Stimulated activated naive CD8-positive, alpha-beta T cell treated with anti-CD3 and anti-CD28 coated beads, Interleukin-15, Interleukin-2, amounts not matched to agents 100 ng/mL and 50 ng/mL, for 24 hours (primary cell): ENCODE measurements around the gene ABCC1.
A peak's percentile ranks its signal among the peaks of the same experiment; 100 is the strongest.
"Not testable (repeated sequence)": the region's sequence is repeated elsewhere in the genome, so short reads cannot be mapped to it uniquely, and the experiment has no call there.

ENCODE experiments used
- H3K27ac Mint-ChIP-seq: one replicate; pipeline ENCODE4 v1.8.0; 2021; ENCODE audit warnings: mild to moderate bottlenecking, mixed read lengths
- H3K27me3 Mint-ChIP-seq: one replicate; pipeline ENCODE4 v1.8.0; 2021; ENCODE audit warnings: mixed read lengths
- H3K36me3 Mint-ChIP-seq: one replicate; pipeline ENCODE4 v1.8.0; 2021; ENCODE audit warnings: low read depth, mixed read lengths
- H3K4me1 Mint-ChIP-seq: one replicate; pipeline ENCODE4 v1.8.0; 2021; ENCODE audit warnings: low read depth, mixed read lengths
- H3K4me3 Mint-ChIP-seq: one replicate; pipeline ENCODE4 v1.8.0; 2021; ENCODE audit warnings: mild to moderate bottlenecking, mixed read lengths
- H3K9me3 Mint-ChIP-seq: one replicate; pipeline ENCODE4 v1.8.0; 2021; ENCODE audit warnings: mixed read lengths

ABCC1 gene

DNA sequence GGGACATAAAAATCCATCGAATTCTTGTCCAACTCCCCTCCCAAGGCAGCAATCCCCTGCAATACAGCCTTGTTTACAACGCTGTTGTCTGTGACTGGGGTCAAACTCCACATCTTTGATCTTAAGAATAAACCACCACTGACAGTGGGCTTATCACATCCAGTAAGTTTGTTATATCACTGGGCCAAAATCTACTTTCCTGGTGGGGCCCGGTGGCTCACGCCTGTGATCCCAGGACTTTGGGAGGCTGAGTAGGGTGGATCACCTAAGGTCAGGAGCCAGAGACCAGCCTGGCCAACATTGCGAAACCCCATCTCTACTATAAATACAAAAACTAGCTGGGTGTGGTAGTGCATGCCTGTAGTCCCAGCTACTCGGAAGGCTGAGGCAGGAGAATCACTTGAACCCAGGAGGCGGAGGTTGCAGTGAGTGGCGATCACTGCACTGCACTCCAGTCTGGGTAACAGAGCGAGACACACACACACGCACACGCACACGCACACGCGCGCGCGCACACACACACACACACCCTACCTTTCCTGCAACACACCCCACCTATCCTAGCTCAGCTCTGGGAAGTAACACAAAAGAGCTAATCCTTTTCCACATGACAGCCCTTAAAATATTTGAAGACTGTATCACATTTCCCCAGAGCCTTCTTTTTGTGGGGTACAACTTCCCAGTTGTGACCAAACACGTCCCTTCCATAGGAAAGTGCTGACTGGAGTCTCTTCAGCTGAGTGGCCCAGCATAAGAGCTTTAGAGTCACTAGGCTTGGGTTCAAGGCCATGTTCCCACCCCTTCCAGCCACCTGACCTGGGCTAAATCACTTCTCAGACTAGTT lies 20.9 kb upstream of the ABCC1 start:
- Mint-ChIP-seq H3K27ac (no peak overlapping the region), H3K4me1 (no peaks in the 10 kb centered on the region)

GRCh38 chr16:15932939-15933338 lies 16.5 kb upstream of the ABCC1 start:
- no peaks in the 10 kb centered on the region for H3K36me3 Mint-ChIP-seq
- H3K4me3 Mint-ChIP-seq = no peak overlapping the region
- H3K9me3 Mint-ChIP-seq = no peaks in the 10 kb centered on the region
- H3K27ac Mint-ChIP-seq = no peak overlapping the region
- no peaks in the 10 kb centered on the region for H3K27me3 Mint-ChIP-seq
- H3K4me1 Mint-ChIP-seq = no peaks in the 10 kb centered on the region

More for the DNA sequence above, 20.9 kb upstream of the ABCC1 start:
- no peak overlapping the region for H3K4me3 Mint-ChIP-seq
- no peaks in the 10 kb centered on the region for H3K27me3 Mint-ChIP-seq
- no peaks in the 10 kb centered on the region for H3K9me3 Mint-ChIP-seq
- H3K36me3 Mint-ChIP-seq = no peaks in the 10 kb centered on the region

- Mint-ChIP-seq H3K27ac (no peak overlapping the region), H3K36me3 (no peaks in the 10 kb centered on the region), H3K4me3 (no peak overlapping the region), H3K4me1 (no peaks in the 10 kb centered on the region), H3K9me3 (no peaks in the 10 kb centered on the region), H3K27me3 (no peaks in the 10 kb centered on the region)
These were observed 15.6 kb upstream of the ABCC1 start for GRCh38 chr16:15933781-15934180.

- Mint-ChIP-seq H3K4me1 (no peaks in the 10 kb centered on the region), H3K27ac (no peak overlapping the region), H3K9me3 (no peaks in the 10 kb centered on the region), H3K27me3 (no peaks in the 10 kb centered on the region), H3K4me3 (no peak overlapping the region), H3K36me3 (no peaks in the 10 kb centered on the region)
These were observed 14.4 kb upstream of the ABCC1 start for GRCh38 chr16:15934991-15935390.

GRCh38 chr16:15936809-15937208 lies 12.6 kb upstream of the ABCC1 start:
- not testable (repeated sequence) for H3K9me3 Mint-ChIP-seq, H3K27me3 Mint-ChIP-seq, H3K4me3 Mint-ChIP-seq, H3K27ac Mint-ChIP-seq, H3K4me1 Mint-ChIP-seq, H3K36me3 Mint-ChIP-seq

- Mint-ChIP-seq H3K4me1 (peaks cover 27% of the 10 kb centered on the region), H3K27me3 (no peaks in the 10 kb centered on the region), H3K9me3 (no peaks in the 10 kb centered on the region), H3K27ac (peak overlapping the region; percentile 66), H3K4me3 (no peak overlapping the region), H3K36me3 (no peaks in the 10 kb centered on the region)
These were observed 6.3 kb upstream of the ABCC1 start for GRCh38 chr16:15942931-15943690.

GRCh38 chr16:15946257-15947044 lies 3.0 kb upstream of the ABCC1 start:
- Mint-ChIP-seq H3K36me3 (peaks cover 8% of the 10 kb centered on the region), H3K27me3 (no peaks in the 10 kb centered on the region), H3K9me3 (no peaks in the 10 kb centered on the region), H3K4me1 (peaks cover 44% of the 10 kb centered on the region), H3K4me3 (peak overlapping the region; percentile 0), H3K27ac (peak overlapping the region; percentile 37)

DNA sequence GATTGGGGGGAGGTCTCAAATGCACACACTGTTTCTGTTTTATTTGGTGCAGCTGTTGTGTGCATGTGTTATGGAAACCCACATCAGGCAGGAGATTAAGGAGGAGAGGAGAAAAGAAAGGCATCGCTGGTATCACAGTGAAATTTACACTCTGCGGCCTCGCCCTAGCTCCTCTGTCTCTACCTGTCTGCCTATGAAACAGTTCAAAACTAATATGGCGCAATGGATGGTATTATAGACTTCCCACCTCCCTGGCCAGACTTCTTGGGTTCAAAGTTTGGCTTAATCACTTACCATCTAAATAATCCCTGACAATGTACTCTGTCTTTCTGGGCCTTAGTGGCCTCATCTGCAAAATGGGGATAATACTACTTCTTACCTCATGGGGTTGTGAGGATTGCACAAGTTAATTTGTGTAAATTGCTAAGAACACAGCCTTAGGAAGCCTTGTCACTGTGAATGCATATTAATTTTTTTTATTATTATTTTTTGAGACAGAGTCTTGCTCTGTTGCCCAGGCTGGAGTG lies 1.4 kb upstream of the ABCC1 start:
- Mint-ChIP-seq H3K4me3 (no peak overlapping the region), H3K4me1 (peaks cover 58% of the 10 kb centered on the region), H3K27ac (no peak overlapping the region), H3K36me3 (peaks cover 18% of the 10 kb centered on the region), H3K9me3 (no peaks in the 10 kb centered on the region), H3K27me3 (no peaks in the 10 kb centered on the region)

DNA sequence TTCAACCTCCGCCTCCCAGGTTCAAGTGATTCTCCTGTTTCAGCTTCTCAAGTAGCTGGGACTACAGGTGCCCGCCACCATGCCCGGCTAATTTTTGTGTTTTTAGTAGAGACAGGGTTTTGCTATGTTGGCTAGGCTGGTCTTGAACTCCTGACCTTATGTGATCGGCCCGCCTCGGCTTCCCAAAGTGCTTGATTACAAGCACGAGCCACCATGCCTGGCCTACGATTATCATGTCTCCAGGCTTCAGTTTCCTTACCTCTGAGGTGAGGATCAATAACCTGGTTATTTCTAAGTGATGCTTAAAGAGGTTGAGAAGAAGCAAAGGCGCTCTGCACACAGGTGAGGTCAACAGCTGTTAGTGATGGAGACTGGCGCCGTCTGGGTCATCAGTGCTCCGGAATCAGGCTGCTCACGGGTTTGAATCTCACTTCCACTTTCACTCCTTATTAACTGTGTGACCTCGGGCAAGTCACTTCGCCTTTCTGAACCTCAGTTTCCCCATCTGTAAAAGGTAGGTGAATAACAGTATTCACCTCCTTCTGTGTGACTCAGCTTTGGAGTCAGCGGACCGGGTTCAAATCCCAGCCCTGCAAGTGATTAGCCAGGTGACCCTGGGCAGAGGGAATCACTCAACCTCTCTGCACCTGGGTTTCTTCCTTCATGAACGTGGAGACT lies 745 bp upstream of the ABCC1 start:
- Mint-ChIP-seq H3K4me3 (peak overlapping the region; percentile 88), H3K9me3 (no peaks in the 10 kb centered on the region), H3K4me1 (peaks cover 58% of the 10 kb centered on the region), H3K27me3 (no peaks in the 10 kb centered on the region), H3K36me3 (peaks cover 22% of the 10 kb centered on the region), H3K27ac (peak overlapping the region; percentile 82)

DNA sequence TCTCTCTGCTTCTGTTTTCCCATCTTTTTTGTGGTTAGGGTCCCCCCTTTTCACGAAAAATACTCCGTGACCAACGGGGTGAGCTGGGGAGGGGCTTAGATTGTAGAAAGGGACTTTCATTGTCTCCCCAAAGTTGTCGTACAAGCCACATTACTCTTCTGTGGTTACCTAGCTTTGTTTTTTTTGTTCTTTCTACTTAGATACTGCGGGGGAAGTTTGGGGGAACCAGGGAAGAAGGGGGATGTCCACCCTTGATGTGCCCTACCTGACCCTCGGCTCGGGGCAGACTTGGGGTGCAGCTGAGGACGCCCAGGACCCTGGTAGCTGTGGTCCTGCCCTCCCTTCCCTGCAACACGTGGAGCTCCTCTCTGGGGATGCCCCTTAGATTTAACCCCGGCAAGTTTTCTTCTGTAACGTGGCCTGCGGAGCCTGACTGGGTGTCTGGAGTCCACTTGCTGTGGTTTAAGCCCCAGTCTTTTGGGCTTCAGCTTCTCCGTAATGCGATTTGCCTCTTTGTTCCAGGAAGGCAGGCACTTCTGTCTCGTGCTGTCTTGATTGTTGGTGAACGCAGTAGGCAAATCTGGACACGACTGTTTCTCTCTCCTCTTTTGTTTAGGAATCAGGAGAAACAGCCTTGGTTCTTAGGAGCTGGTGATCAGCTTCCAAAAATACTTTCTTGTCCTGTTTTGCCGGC lies 892 bp downstream of the ABCC1 start:
- H3K4me3 Mint-ChIP-seq = peak overlapping the region; percentile 92
- peaks cover 73% of the 10 kb centered on the region for H3K4me1 Mint-ChIP-seq
- peaks cover 27% of the 10 kb centered on the region for H3K36me3 Mint-ChIP-seq
- H3K9me3 Mint-ChIP-seq = no peaks in the 10 kb centered on the region
- no peaks in the 10 kb centered on the region for H3K27me3 Mint-ChIP-seq
- H3K27ac Mint-ChIP-seq = peak overlapping the region; percentile 98

GRCh38 chr16:15950869-15951268 lies 1.5 kb downstream of the ABCC1 start:
- Mint-ChIP-seq H3K36me3 (peaks cover 32% of the 10 kb centered on the region), H3K4me3 (peak overlapping the region; percentile 92), H3K27me3 (no peaks in the 10 kb centered on the region), H3K9me3 (no peaks in the 10 kb centered on the region), H3K27ac (peak overlapping the region; percentile 98), H3K4me1 (peaks cover 75% of the 10 kb centered on the region)

DNA sequence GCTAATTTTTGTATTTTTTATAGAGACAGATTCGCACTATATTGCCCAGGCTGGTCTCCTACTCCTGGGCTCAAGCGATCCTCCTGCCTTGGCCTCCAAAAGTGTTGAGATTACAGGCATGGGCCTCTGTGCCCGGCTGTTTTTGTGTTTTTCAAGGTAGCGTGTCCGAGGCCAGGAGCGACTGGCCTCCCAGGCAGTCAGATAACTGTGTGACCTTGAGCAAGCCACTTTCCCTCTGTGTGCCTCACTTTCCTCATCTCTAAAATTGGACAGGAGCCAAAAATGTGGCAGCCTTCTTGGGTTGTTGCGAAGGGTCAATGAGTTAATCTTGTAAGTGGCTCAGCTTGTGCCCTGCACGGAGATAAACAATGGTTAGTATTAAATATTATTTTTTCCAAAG lies 2.4 kb downstream of the ABCC1 start:
- Mint-ChIP-seq H3K4me1 (peaks cover 76% of the 10 kb centered on the region), H3K4me3 (peak overlapping the region; percentile 92), H3K36me3 (peaks cover 35% of the 10 kb centered on the region), H3K27me3 (no peaks in the 10 kb centered on the region), H3K27ac (peak overlapping the region; percentile 98), H3K9me3 (no peaks in the 10 kb centered on the region)

DNA sequence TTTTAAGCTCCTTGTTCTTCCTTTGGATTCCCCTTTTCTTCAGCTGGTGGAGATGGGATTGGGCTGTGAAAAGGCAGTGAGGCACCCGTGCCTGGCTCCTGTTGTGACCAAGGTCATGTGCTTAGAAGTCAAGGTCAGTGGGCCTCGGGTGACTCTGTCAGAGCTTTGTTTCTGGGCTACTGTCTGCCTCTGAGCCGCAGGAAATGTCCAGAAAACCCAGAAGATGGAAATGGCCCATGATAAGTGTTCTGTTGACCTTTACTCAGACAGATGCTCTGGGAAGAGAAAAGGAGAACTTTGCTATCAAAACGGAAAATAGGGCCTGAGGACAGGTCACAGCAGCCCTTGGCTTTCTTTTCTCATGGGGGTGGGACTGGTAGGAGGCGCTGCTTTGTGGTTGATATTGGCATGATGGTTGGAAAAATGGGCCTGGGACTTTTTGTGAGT lies 2.9 kb downstream of the ABCC1 start:
- Mint-ChIP-seq H3K27ac (peak overlapping the region; percentile 98), H3K9me3 (no peaks in the 10 kb centered on the region), H3K4me3 (peak overlapping the region; percentile 92), H3K4me1 (peaks cover 79% of the 10 kb centered on the region), H3K36me3 (peaks cover 35% of the 10 kb centered on the region), H3K27me3 (no peaks in the 10 kb centered on the region)

DNA sequence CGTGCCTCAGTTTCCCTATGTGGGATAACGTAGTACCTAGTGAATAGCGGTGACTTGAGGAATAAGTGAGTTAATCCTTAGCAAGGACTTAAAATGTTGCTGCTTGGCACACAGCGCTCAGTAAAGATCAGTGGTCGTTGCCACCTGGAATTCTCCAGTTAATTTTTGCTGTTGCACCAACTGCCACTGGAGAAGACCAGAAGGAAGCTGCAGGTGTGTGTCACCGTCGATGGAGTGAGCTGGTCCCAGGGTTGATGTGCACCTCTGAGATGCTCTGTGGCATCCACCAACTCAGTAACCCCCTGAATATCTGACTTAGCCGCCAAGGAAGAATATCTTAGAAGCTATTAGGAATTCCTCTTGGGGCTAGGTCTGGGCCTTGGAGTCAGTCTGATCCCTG lies 4.1 kb downstream of the ABCC1 start:
- H3K27ac Mint-ChIP-seq = peak overlapping the region; percentile 98
- H3K9me3 Mint-ChIP-seq = no peaks in the 10 kb centered on the region
- H3K4me1 Mint-ChIP-seq = peaks cover 84% of the 10 kb centered on the region
- H3K36me3 Mint-ChIP-seq = peaks cover 35% of the 10 kb centered on the region
- no peaks in the 10 kb centered on the region for H3K27me3 Mint-ChIP-seq
- H3K4me3 Mint-ChIP-seq = peak overlapping the region; percentile 92
